GM18909 (cell line): ENCODE measurements around the gene SBF1.

Experiments used
- ATAC-seq: cut with Tn5 transposase; IDR thresholded peaks from one replicate; pipeline ENCODE4 v1.9.1; 2021; ENCODE audit warnings: mild to moderate bottlenecking; ENCODE audit not compliant: unreplicated experiment, poor library complexity

The SBF1 gene

DNA sequence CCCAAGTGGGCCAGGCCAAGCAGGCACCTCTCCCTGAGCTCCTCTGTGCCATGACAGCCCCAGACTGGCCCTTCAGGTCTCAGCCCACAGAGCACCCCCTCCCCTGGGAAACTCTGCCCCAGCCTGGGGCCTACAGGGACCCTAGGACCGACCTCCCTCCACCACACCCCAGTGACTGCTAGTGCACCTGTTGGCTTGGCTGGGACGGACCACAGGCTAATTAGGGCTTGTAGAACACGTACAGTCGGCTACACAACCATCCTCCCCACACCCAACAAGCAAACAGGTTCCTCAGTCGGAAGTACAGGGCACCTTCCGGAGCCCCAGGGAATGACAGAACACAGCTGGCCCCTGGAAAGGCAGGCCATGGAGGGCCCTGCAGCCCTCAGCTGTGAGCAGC, 4.3 kb downstream of the SBF1 start:
- no peak for ATAC-seq

DNA sequence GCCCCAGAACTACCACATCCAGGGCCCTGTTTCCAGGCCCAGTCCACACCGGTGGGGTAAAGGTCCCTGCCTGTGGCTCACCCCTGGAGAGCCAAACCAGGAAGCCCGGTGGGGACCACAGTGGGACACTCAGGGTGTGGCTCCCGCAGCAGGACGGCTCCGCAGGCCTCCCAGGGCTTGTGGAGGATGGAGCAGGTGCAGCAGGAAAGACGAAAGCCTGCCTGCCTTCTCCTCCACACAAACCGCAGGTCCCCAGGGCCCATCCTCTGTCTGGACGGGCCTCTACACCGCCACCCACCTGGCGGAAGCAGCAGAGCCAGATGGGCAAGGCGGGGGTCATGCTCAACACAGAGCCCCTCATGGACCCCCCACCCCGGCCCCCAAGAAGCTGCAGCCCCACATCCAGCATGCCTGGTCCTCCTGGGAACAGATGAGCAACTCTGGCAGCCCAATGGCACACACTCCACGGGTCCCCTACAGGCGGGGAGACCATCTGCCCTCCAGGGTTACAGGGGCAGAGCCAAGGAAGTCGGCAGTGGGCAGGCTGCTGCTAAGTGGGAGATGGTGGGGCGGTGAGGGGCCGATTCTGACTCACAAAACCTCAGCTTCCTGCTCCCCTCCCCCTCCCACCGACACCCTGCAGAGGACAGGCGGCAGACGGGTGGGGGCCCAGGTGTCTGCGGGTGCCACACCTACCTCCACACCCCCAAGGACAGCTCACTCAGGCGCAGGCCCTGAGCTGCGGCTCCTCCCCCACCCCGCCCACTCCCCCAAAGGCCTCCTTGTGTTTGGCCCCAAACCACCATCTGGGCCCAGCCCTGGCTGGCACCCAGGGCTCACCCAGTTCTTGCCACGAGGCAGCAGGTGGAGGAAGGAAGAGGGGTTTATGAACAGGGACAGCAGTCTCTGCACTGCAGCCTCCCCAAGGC, 5.2 kb downstream of the SBF1 start:
- peak; percentile 66 for ATAC-seq

DNA sequence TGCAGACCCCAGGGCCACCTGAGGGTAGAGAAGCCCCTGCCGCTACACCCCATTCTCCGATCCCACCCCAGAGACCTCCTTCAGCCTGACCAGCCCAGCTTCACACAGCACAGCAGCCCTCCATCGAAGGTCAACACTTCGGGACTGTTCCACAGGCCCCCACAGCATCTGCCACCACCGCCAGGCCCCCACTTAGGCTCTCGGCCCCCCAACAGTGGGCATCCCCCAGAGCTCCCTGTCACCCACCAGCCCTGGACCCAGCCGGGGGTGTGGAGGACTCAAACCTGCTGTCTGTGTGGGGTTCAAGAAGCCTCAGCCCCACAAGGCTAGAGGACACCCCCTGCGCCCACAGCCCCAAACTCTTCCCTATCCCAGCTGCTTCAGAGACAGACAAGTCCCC, 6.2 kb downstream of the SBF1 start:
- no peak for ATAC-seq

DNA sequence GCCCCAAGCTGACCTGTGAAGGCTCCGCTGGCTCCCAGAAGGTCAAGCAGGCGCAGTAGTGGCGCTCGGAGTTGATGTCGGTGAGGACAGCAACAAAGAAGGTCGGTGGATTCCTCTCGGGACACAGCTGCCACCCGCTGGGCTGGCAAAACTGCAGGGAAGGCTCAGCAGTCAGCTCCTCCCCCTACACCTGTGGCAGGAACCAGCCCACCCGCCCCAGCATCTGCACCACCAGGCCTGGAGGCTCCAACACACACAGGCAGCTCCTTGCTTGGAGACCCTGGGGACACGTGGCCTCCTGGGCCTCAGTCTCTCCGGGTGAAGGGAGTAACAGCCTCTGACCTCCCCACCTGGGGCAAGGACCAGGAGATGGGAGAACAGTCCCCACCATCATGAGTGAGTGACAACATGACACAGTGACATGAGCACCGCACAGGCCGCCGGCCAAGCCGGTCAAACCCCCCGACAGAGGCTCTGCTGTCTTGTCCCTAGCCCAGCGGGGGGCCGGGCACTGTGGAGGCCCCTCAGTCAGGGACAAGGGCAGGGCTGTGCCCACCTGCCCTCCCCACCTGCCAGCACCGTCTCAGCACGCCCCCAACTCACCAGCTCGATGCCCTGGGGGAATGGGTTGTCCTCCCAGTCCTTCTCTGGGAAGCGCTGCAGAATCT, 6.9 kb downstream of the SBF1 start:
- no peak for ATAC-seq

DNA sequence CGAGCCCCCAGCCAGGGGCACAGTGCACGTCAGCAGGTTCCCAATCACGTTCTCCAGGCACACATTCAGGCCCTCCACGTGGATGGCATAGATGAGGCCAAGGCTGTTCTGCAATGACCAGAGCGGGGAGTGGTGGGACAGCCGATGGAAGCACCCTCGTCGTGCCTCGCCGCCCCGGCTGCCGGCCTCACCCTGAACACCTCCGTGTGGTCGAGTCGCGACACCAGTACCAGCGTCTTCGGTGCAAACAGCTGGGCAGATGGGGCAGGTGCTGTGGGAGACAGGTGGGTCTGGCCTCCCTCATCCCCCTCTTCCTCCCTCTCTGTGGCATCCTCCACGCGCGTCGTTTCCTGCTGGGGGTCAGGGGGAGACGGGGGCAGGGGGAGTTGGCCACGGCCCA, 7.5 kb downstream of the SBF1 start:
- no peak for ATAC-seq

DNA sequence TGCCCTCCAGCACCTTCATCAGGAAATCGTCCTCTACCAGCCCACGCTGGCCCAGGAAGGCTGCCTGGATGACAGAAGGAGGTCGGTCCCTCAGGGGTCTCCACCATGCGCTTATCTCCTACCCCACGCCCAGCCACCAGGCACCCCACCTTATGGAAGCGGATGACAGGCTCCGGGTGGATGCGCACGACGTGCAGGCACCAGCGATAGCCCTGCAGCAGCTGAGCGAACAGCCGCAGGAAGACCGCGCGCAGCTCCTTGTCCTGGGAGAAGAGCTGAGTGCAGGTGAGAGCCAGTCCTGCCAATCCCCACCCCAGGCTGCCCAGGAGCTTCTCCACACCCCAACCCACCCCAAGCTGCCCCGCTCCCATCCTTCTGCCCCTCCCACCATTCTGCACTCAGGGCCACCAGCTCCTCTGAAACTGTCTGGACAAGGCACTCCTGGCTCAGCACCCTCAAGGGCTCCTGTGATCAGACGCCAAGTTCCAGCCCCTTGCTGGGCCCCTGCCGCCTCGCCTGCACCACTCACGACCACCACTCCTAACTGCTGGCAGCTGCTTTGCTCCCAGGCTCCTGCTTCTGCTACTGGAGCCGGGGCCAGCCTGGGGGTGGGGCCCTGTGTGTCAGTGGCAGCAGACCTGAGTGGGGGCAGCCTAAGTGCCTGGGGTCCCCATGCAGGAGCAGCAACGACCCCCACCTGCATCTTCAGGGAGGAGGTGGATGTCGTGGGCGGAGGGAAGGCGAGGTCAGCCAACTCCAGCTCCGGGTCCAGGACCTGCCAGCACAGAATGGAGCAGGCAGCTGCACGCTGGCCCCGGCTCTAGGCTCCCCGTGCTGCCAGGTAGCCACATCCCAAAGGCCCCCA, 9.5 kb downstream of the SBF1 start:
- ATAC-seq = no peak

DNA sequence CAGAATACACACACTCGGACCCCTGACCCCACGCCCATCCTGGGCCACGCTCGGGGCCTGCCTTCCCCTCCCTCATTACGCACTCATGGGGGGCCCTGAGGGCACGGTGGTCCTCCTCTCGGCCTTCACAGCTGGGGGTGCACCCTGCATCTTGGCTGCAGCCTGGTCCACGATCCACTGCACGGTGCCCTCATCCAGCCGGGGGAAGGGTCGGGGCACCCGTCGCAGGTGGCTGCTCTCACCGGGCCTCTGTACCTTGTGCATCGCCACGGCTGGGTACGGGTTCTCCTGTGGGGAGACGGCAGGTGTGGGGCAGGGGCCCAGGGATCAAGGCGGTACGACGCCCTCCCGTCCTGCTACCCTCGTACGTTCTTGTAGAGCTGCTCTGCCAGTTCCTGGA, 10.4 kb downstream of the SBF1 start:
- ATAC-seq = no peak

DNA sequence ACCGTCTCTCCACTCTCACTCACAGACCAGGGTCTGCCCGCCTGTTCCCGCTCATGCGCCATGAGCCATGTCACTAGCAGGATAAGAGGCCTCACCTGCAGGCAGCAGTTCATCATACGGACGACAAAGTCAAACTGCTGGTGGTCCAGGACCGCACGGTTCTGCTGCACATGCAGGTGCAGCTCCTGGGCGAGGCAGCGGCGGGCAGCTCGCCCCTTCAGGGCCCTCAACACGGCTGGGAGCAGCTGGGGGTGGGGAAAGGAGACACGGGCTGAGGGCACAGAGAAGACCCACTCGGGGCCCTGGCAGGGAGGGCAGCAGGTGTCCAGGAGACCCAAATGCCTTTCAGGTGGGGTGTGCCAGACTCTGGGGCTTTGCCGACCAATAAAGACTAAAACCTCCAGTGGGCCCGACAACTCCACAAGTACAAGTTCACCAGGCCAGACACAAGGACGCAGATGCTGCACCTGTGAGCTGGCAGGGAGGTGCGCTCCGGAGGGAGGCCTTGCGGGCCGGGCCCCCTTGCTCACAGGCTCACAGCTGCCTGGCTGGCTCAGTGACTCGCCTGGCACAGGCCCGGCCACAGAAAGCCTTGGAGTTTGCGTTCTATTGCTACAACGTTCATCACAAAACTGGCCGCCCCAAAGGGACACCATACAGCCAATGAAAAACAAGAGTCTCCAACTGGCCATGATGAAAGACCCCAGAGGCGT, 11.5 kb downstream of the SBF1 start:
- ATAC-seq = no peak

DNA sequence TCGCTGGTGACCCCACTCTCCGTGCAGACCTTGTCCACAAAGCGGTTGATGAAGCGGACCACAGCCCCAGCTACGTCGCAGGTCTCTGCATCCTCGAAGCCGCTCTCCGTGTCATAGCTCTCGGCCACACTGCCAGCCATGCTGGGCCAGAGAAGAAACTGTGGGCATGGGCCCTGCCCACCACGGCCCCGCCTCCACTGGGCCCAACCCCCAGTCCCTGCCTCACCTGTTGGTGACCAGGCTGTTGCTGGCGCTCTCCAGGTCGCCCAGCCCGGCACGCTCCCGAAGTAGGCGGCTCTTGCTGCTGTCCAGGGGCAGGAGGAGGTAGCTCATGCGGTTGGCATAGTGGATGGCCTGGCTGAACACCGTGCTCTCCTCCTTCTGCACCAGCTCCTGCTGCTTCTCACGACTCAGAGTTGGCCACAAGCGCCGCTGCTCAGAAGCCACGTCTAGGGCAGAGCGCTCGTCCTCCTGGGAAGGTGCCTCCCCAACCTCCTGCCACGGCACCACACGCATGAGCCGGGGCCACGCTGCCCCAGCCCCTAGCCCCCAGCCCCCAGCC, 12.8 kb downstream of the SBF1 start:
- no peak for ATAC-seq

DNA sequence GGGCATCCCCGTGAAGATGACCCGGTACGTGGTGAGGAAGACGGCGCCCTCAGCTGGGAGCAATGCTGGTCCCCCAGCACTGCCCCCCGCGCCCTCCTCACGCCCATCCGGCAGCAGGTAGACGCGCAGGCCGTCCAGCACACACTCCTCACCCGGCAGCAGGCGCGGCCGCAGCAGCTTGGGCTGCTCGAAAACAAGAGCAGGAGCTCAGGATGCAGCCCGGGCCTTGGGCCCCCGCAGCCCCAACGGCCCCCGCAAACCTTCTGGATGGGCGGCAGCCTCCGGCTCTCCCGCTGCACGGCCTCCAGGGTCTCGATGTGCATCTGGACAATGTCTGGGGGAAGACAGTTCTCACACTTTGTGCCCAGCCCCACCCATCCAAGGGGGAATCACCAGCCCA, 13.3 kb downstream of the SBF1 start:
- no peak for ATAC-seq

DNA sequence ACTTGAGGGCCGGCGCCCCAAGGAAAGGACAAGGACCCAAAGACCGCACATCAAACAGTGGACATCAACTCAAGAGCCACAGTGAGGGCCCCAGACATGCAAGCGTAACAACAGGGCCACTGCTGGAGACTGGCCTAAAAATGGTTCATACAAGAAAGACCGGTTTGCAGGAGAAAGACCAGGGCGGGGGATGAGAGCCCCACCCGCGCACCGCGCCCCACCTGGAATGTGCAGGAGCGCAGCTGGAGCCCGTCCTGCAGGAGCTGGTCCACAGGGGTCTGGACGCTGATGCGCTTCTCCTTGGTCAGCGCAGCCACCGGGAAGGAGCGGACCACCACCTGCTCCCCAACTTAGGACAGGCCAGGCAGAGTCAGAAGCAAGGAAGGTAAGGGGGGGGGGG, 13.9 kb downstream of the SBF1 start:
- no peak for ATAC-seq

DNA sequence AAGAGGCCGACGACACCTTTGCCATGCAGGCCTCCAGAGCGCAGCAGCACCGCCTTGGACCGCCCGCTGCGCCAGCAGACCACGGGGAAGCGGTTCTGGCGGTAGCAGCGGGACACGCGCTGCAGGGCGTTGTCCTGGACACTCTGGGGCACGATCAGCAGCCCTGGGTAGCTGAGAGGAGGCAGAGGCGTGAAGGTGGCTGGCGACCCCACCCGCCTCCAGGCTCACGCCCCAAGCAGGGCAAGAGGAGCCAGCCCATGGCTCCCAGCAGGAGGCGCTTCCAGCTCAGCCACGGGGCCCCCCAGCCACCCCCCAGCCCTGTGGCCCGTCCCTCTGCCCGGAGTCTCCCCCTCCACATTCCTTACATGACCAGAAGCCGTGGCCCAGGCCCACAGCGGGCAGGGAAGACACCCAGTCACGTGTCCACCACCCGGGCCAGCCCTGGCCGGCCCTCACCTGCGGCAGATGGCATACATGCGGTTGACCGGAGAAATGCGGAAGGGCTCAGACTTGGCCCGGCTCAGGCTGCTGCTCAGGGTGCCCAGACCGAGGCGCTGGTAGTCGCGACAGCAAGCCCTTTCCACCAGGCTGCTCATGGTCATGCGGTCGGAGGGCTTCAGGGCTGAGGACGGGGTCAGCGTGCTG, 15.2 kb downstream of the SBF1 start:
- no peak for ATAC-seq

DNA sequence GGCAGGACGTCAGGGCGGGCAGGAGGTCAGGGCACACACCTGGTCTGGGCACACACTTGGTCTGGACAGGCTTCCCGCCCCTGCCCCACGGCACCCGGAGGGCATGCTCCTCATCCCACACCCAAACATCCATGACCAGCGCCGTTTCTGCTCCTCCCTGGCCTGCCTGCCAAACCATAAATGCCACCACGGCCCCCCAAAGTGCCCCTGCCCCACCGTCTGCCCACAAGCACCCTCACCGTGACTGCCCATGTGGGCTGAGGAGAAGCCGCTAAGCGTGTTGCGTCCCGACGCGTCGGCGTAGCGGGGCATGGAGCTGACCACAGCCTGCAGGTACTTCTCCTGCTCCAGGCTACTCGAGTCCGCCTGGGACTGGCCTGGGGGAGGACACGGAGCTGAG, 15.8 kb downstream of the SBF1 start:
- no peak for ATAC-seq

DNA sequence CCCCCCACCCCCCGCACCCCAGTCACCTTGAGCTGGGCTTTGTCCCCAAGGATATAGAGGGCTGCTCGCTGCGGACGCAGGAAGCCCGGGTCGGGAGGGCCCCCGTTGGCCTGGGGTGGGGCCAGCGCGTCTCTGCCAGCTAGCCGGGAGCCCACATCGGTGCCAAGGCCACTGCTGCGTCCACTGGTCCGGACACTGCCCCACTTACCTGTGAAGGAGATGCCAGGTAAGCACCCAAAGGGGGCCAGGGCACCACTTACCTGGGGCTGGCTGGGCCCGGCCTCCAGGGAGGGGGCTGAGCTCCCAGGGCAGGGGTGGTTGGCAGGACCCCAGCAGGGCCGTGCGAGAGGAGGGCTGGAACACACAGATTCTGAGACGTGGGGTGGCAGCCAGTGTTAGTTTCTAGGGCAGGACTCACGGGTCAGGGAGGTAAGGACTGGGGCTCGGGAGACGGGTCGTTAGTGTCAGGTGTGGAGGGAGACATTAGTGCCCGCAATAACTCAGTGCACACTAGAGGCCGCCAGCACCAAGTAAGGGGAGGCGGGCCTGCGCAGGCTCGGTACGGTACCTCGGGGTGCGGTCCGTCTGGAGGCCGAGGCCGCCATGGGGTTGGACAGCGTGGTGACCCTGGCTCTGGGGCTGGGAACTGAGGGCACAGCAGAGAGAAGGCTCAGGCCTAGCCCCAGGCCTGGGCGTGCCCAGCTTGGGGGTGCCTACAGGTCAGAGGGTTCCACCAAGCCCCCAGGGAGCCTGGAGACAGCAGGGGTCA, 18.2 kb downstream of the SBF1 start:
- no peak for ATAC-seq

DNA sequence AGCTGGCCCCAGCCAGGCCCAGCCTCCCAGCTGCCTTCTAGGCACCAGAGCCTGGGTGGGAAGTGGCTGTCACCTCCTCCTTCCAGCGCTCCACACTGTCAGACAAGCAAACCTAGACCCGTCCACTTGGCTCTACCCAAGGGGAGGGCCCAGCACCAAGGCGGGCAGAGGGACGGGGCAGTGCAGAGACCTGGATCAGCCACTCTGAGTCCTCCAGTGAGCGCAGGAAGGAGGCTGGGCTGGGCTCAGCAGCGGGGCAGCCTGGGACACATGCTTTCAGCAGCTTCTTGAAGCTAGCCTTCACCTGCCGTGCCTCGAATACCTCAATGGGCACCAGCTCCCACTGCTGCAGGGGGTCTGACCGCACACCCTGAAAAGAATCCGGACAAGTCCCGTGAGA, 18.8 kb downstream of the SBF1 start:
- no peak for ATAC-seq

DNA sequence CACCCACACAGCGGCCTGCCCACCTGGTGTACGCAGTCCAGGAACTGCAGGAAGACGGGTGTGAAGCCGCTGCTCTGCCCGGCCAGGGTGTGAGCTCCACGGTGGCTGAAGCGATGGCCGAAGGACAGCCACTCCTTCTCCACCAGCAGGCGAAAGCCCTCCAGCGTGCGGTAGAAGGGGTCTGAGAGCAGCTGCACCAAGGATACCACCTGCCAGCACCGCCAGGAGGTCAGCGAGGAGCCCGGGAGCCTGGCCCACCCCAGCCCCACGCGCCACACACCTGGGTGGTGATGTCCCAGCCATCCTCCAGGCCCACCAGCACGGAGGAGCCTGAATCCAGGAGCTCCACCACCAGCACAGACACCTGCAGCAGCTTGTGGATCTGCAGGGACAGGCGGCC, 19.6 kb downstream of the SBF1 start:
- no peak for ATAC-seq

DNA sequence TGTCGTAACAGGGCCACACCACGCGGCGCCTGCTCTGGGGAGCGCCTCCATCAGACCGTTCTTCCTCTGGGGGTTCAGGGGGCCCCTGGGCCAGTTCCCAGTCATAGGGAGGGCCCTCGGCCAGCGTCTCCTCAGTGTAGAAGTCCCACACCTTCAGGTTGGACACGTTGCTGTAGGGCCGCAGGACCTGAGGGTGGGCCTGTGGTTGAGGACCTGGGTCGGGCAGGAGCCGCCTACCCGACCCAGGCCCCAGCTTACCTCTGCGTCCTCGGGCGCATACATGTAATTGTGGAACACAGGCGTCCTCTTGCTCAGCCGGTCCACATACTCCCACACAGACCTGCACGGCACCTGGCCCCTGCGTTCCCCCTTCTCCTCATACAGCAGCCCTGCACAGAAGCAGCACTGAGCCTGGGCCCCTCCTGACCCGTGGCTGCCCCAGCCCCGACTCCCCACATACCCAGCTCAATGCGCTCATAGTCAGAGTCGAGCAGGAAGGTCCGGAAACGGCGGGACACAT, 20.2 kb downstream of the SBF1 start:
- no peak for ATAC-seq

DNA sequence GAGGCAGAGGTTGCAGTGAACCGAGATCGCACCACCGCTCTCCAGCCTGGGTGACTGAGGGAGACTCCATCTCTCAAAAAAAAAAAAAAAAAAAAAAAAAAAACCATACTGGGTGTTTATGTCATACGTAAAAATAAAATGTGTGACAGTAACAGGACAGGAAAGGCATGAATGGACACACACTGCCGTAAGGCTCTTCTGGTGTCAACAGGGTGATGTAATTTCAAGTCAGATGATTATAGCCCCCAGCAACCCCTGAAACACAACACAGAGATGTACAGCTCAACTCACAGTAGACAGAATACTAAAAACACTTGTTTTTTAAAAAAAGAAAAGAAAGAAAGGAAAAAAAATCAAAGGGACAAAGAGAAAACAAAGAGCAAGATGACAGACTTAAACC, 22.2 kb downstream of the SBF1 start:
- ATAC-seq = no peak
